SK-N-SH treated with all-trans-retinoic acid at 6 μM for 48 hours (cell line): ENCODE data around the gene FILIP1.

Source experiments
- ARNTL ChIP-seq: fragments of 450-650 bp; formaldehyde crosslinking; IDR thresholded peaks from 2 replicates; pipeline ENCODE4 v1.5.0; 2020; ENCODE audit warnings: low read depth, mild to moderate bottlenecking, moderate library complexity, borderline replicate concordance
- BACH2 ChIP-seq: fragments of 250-450 bp; sonication (Bioruptor Pico); IDR thresholded peaks from 2 replicates; pipeline ENCODE4 v1.9.0; 2021; ENCODE audit warnings: mild to moderate bottlenecking, borderline replicate concordance
- CSDC2 ChIP-seq: fragments of 250-450 bp; sonication (Bioruptor Pico); IDR thresholded peaks from 2 replicates; pipeline ENCODE4 v1.5.0; 2020; ENCODE audit warnings: mild to moderate bottlenecking, moderate library complexity
- TCF4 ChIP-seq: fragments of 250-450 bp; sonication (Bioruptor Pico); IDR thresholded peaks from 2 replicates; pipeline ENCODE4 v1.8.0; 2021; ENCODE audit warnings: mild to moderate bottlenecking, moderate library complexity, borderline replicate concordance
- ZFP3 ChIP-seq: fragments of 250-450 bp; sonication (Bioruptor Pico); IDR thresholded peaks from 2 replicates; pipeline ENCODE4 v1.5.0; 2020; ENCODE audit warnings: mild to moderate bottlenecking, moderate library complexity
- ZNF565 ChIP-seq: fragments of 450-650 bp; formaldehyde crosslinking; conservative IDR thresholded peaks from 2 replicates; pipeline ENCODE4 v1.5.0; 2020; ENCODE audit warnings: low read depth, mild to moderate bottlenecking, moderate library complexity

DNA sequence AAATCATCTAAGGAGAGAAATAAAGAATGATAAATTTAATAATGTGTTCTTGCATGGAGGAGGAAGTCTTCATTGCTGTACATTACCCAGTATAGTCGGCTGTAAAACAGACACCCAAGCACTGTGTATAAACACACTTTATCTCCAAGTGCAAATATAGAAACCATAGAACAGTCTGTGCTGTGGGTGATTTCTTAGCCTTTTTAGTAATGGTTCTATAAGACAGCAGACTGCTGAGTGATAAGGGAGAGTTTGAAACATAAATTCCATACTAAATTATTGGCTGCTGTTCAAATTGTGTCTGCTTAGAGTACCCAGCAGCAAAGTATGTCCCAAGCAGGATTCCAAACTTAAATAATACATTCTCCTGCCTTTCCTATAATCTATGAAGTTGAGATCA is 4.6 kb downstream of the FILIP1 start:
- TF ChIP-seq CSDC2 (no peak), BACH2 (no peak), ZNF565 (CRISPR knock-in tag) (no peak), TCF4 (no peak), ZFP3 (CRISPR knock-in tag) (no peak), ARNTL (CRISPR knock-in tag) (no peak)
